Adrenal gland (tissue), 5 donors: ENCODE measurements around the gene OR5H6.

Source experiments
- POLR2A ChIP-seq, 2 donors: fragments of 450-650 bp; IDR thresholded peaks; one replicate each; pipeline ENCODE4 v1.6.1; 2017; ENCODE audit warnings: antibody characterized with exemption in 2 of 2, mild to moderate bottlenecking in 2 of 2, moderate library complexity in 1 of 2
- TF ChIP-seq, protein P1 (sequence below), 6 experiments: fragments of 450-650 bp in 4 of 6; fragments of 200-600 bp in 2 of 6; sonication (generic) in 1 of 6; IDR thresholded peaks; 1 replicate in 5 of 6; 2 replicates in 1 of 6; pipeline versions ENCODE4 v1.5.1 to v1.8.0; 2016 to 2021; ENCODE audit warnings: antibody characterized with exemption in 6 of 6, mild to moderate bottlenecking in 2 of 6, moderate library complexity in 1 of 6
- donor health status: DM: no; HTN: no; CAD: no.

DNA sequence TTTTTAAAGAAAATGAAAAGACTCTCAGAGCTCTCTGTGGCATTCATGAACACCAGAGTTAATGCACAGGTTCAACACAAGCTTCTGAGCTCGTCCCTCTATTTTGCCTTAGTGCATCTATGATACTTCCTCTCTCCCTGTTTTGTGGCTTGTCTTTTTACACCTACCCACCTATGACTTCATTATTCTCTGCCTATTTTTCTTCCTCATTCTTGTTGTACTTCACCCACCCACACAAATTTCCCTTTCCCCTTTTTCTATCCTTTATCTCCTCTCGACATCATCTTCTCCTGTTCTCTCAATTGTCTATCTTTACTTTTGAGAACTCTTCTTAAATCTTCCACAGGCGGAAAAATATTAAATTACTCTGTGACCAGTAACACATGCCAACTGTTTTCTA, 49.0 kb upstream of the OR5H6 start:
- TF ChIP-seq, protein P1, sequence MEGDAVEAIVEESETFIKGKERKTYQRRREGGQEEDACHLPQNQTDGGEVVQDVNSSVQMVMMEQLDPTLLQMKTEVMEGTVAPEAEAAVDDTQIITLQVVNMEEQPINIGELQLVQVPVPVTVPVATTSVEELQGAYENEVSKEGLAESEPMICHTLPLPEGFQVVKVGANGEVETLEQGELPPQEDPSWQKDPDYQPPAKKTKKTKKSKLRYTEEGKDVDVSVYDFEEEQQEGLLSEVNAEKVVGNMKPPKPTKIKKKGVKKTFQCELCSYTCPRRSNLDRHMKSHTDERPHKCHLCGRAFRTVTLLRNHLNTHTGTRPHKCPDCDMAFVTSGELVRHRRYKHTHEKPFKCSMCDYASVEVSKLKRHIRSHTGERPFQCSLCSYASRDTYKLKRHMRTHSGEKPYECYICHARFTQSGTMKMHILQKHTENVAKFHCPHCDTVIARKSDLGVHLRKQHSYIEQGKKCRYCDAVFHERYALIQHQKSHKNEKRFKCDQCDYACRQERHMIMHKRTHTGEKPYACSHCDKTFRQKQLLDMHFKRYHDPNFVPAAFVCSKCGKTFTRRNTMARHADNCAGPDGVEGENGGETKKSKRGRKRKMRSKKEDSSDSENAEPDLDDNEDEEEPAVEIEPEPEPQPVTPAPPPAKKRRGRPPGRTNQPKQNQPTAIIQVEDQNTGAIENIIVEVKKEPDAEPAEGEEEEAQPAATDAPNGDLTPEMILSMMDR (IDR thresholded peaks at IDR 0.05), result no peak
- no peak for TF ChIP-seq POLR2A (IDR thresholded peaks at IDR 0.05)
